Prostate gland (tissue), 2 donors: ENCODE results near the gene BMAL1.

Experiments
- CTCF ChIP-seq, 4 experiments: fragments of 200-600 bp in 2 of 4; fragments of 450-650 bp in 2 of 4; sonication (generic) in 2 of 4; IDR thresholded peaks; 1 replicate in 3 of 4; 2 replicates in 1 of 4; pipeline ENCODE4 v1.5.1; 2016 to 2019; ENCODE audit warnings: antibody characterized with exemption in 4 of 4, mild to moderate bottlenecking in 2 of 4, moderate library complexity in 2 of 4
- POLR2A ChIP-seq: fragments of 450-650 bp; IDR thresholded peaks from one replicate; pipeline ENCODE4 v1.6.1; 2016; ENCODE audit warnings: antibody characterized with exemption, mild to moderate bottlenecking

DNA sequence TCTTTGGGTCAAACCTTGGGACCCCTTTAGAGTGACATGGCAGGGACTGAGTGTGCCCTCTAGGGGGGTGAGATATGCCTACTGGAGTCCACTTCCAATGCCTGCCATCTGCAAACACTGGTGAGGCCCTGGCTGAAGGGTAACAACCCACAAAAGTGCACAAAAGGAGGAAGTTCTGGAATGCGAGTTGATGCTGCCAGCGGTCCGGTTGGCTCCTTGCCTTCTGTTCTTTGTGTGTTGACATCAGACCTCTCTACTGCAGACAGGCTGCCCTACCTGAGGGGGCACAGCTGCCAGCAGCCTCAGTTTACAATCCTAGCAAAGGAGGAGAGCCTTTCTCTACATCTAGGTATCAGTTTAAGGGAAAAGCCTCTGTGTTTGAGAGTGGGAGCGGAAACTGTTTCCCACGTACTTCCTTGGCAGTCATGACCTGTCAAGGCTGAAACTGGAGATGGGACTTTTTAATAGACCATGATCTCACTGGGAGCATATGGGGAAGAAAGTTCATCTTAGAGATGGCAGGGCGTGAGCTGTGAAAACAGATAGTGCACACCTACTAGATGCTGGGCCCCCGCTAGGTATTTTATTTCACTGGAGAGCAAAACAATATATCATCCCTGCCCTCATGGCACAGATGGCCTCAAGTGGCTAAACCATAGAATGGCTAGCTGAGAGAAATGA lies 27.2 kb downstream of the BMAL1 start:
- no peak for TF ChIP-seq CTCF (IDR thresholded peaks at IDR 0.05)
- no peak for TF ChIP-seq POLR2A
